GM12872 (cell line): ENCODE data around the gene LIN37.

Source experiments
- CTCF ChIP-seq: IDR thresholded peaks from 3 replicates; pipeline ENCODE4 v1.5.1; 2011; ENCODE audit warnings: low read depth, mild to moderate bottlenecking, low read length, moderate library complexity; ENCODE audit not compliant: insufficient read depth

Gene LIN37

GRCh38 chr19:35745328-35746086, 2.9 kb upstream of the LIN37 start, which contains the start of the genes PSENEN and U2AF1L4:
Gene PSENEN, plus strand, starts transcription at chr19:35745651. Its CDS starts 280 bp downstream, at chr19:35745931.
Gene U2AF1L4, minus strand, starts transcription at chr19:35745418. Its CDS starts 27 bp downstream, at chr19:35745391.
- TF ChIP-seq CTCF: no peak

GRCh38 chr19:35746087-35746462, 2.3 kb upstream of the LIN37 start:
- TF ChIP-seq CTCF: no peak

GRCh38 chr19:35746531-35746930, 1.8 kb upstream of the LIN37 start:
- TF ChIP-seq CTCF: no peak

GRCh38 chr19:35750167-35750566, 1.8 kb downstream of the LIN37 start:
- TF ChIP-seq CTCF: no peak

GRCh38 chr19:35751839-35752745, 3.7 kb downstream of the LIN37 start:
- TF ChIP-seq CTCF: no peak

- TF ChIP-seq CTCF: no peak
Measured at GRCh38 chr19:35752746-35753350, 4.5 kb downstream of the LIN37 start.

- no peak for TF ChIP-seq CTCF
Measured at GRCh38 chr19:35753634-35754369, 5.4 kb downstream of the LIN37 start.
